H1 (cell line): ENCODE measurements around the gene SCN3A. TPM values are rescaled to one million over a fixed set of nuclear protein-coding genes. Genes with fewer than 3 reads are reported as not detected.

ENCODE experiments used
- BCL11A ChIP-seq, 2 experiments: IDR thresholded peaks; one replicate each; pipeline ENCODE4 v1.6.1; 2011; ENCODE audit warnings: low read depth in 2 of 2, low read length in 2 of 2, mild to moderate bottlenecking in 2 of 2
- CBX8 ChIP-seq: fragments of 300-800, 300-1000 bp; sonication (generic); IDR thresholded peaks from 2 replicates; pipeline ENCODE4 v1.7.1; 2016; ENCODE audit warnings: low read depth, low read length, borderline replicate concordance
- CHD7 ChIP-seq: fragments of 300-600 bp; sonication (generic); IDR thresholded peaks from 2 replicates; pipeline ENCODE4 v1.7.1; 2012; ENCODE audit warnings: low read length, moderate library complexity, mild to moderate bottlenecking, inconsistent platforms; ENCODE audit not compliant: insufficient replicate concordance
- EP300 ChIP-seq, 2 experiments: IDR thresholded peaks; 1 replicate in 1 of 2; 2 replicates in 1 of 2; pipeline ENCODE4 v1.6.1; 2011 to 2012; ENCODE audit warnings: low read depth in 2 of 2, low read length in 2 of 2, mild to moderate bottlenecking in 2 of 2, borderline replicate concordance in 1 of 2, inconsistent platforms in 1 of 2, moderate library complexity in 1 of 2
- MAFK ChIP-seq: IDR thresholded peaks from 2 replicates; pipeline ENCODE4 v1.6.1; 2012; ENCODE audit warnings: low read depth, mild to moderate bottlenecking, improper control_type of control experiment, low read length
- RFX5 ChIP-seq: IDR thresholded peaks from 2 replicates; pipeline ENCODE4 v1.6.1; 2011; ENCODE audit warnings: low read depth, low read length, improper control_type of control experiment, borderline replicate concordance
- SIN3A ChIP-seq, 2 experiments: IDR thresholded peaks in 1 of 2; conservative IDR thresholded peaks in 1 of 2; 2 replicates each; pipeline ENCODE4 v1.6.1; 2011 to 2012; ENCODE audit warnings: low read length in 2 of 2, improper control_type of control experiment in 1 of 2, low read depth in 1 of 2, mild to moderate bottlenecking in 1 of 2
- SP2 ChIP-seq: IDR thresholded peaks from 2 replicates; pipeline ENCODE4 v1.6.1; 2012; ENCODE audit warnings: mild to moderate bottlenecking, low read length, inconsistent platforms
- SP4 ChIP-seq: IDR thresholded peaks from 2 replicates; pipeline ENCODE4 v1.6.1; 2012; ENCODE audit warnings: low read length, inconsistent platforms
- YY1 ChIP-seq: IDR thresholded peaks from 2 replicates; pipeline ENCODE4 v1.6.1; 2011; ENCODE audit warnings: low read depth, mild to moderate bottlenecking, low read length
- polyA plus RNA-seq, 7 experiments: library from polyadenylated mRNA; depleted of rRNA in 3 of 7; stranded (reverse) in 5 of 7; unstranded in 2 of 7; fragments of >200 nt in 5 of 7; fragments of 200-250 nt in 2 of 7; gene quantifications; 1 replicate in 5 of 7; 2 replicates in 1 of 7; 4 replicates in 1 of 7; pipeline versions ENCODE4 v1.2.1 to v1.2.3, GENCODE V29; 2011 to 2013; ENCODE audit warnings: missing spikeins in 2 of 7, mixed read lengths in 2 of 7
- total RNA-seq: library from RNA; stranded (reverse); fragmentation: NEBNext Ultra II Directional; extraction: Animal tissue kit (Norgen Biotek cat#: 25700); gene quantifications from 2 replicates; pipeline ENCODE4 v1.2.1, GENCODE V29; 2021

SCN3A gene
- total and polyA plus RNA-seq, 2 of the 8 experiments (the other 6 are each of a cell fraction or from before 2014, with no cell fraction given), result 0.02 TPM; not detected in 1

GRCh38 chr2:165141601-165142354 lies 62.1 kb downstream of the SCN3A start (continued):
- TF ChIP-seq EP300 (IDR thresholded peaks at IDR 0.05; ENCODE audit: borderline replicate concordance in 1 of 2, low read depth in 2 of 2, low read length in 2 of 2) (no peak), SP2 (no peak), BCL11A (IDR thresholded peaks at IDR 0.05; ENCODE audit: low read depth in 2 of 2, low read length in 2 of 2) (no peak), SP4 (no peak), YY1 (no peak), SIN3A (conservative IDR thresholded peaks at IDR 0.05 in 1 of 2, IDR thresholded peaks at IDR 0.05 in 1 of 2; ENCODE audit: low read depth in 1 of 2, low read length in 2 of 2) (no peak), CHD7 (no peak), MAFK (no peak), CBX8 (no peak), RFX5 (no peak)
